Right ventricle myocardium inferior (tissue), 1 donor: ENCODE measurements around the gene DYNLT2. TPM values are rescaled to one million over a fixed set of nuclear protein-coding genes. Genes with fewer than 3 reads are reported as not detected.
A peak's percentile ranks its signal among the peaks of the same experiment; 100 is the strongest.
"Not testable (repeated sequence)": the region's sequence is repeated elsewhere in the genome, so short reads cannot be mapped to it uniquely, and the experiment has no call there.

Experiments
- ATAC-seq: fragments of 200-7000 bp; cut with Tn5 transposase; one replicate; pipeline ENCODE4 v1.9.1; 2020; ENCODE audit warnings: mild to moderate bottlenecking, moderate library complexity
- DNase-seq: peaks from one replicate; pipeline ENCODE4 v3.0.0; 2021; ENCODE audit errors: missing footprints
- intact Hi-C: fragments of 100-400 bp; cut with DNase I; formaldehyde crosslinking; loops from one replicate; pipeline ENCODE4 v1.11.0; 2022
- total RNA-seq: library from RNA; stranded (reverse); fragmentation: NEBNext Ultra II Directional; extraction: Animal tissue kit (Norgen Biotek cat#: 25700); gene quantifications from one replicate; pipeline ENCODE4 v1.2.1, GENCODE V29; 2021
- donor health status: DM: no; HTN: yes; CAD: no; lungs with severe emphysema.

Gene DYNLT2
- total RNA-seq, 1 donor from 2014 or later: 0.41 TPM

GRCh38 chr6:169785566-169785965 is 34.2 kb upstream of the DYNLT2 start:
- DNase-seq (no peak), ATAC-seq (no peak)
- intact Hi-C loops: no loop called here

- intact Hi-C loops: no loop called here
- no peak for ATAC-seq
Observed at GRCh38 chr6:169784821-169785340, 33.5 kb upstream of the DYNLT2 start.

GRCh38 chr6:169783971-169784820 is 32.8 kb upstream of the DYNLT2 start:
- ATAC-seq: no peak
- intact Hi-C loops: no loop called here

More at GRCh38 chr6:169784821-169785340, 33.5 kb upstream of the DYNLT2 start:
- no peak for DNase-seq

GRCh38 chr6:169783401-169783800 is 32.0 kb upstream of the DYNLT2 start:
- DNase-seq (no peak), ATAC-seq (no peak)
- intact Hi-C loops: no loop called here

More at GRCh38 chr6:169783971-169784820, 32.8 kb upstream of the DYNLT2 start:
- DNase-seq: no peak

- DNase-seq: no peak
- ATAC-seq: no peak
- intact Hi-C loops: no loop called here
Observed at GRCh38 chr6:169782966-169783365, 31.6 kb upstream of the DYNLT2 start.

- DNase-seq (no peak), ATAC-seq (no peak)
- intact Hi-C loops: no loop called here
Observed at GRCh38 chr6:169780571-169781091, 29.3 kb upstream of the DYNLT2 start.

- intact Hi-C loops: no loop called here
- ATAC-seq (no peak), DNase-seq (no peak)
Observed at GRCh38 chr6:169779896-169780295, 28.5 kb upstream of the DYNLT2 start.

GRCh38 chr6:169779092-169779815 is 27.9 kb upstream of the DYNLT2 start:
- intact Hi-C loops: no loop called here
- DNase-seq (no peak), ATAC-seq (no peak)

GRCh38 chr6:169778646-169779045 is 27.3 kb upstream of the DYNLT2 start:
- DNase-seq (no peak), ATAC-seq (no peak)
- intact Hi-C loops: no loop called here

GRCh38 chr6:169777896-169778295 is 26.5 kb upstream of the DYNLT2 start:
- no peak for ATAC-seq
- intact Hi-C loops: no loop called here
- DNase-seq: no peak

- ATAC-seq (no peak), DNase-seq (no peak)
- intact Hi-C loops: no loop called here
Observed at GRCh38 chr6:169776379-169776778, 25.0 kb upstream of the DYNLT2 start.

- DNase-seq (no peak), ATAC-seq (no peak)
- intact Hi-C loops: no loop called here
Observed at GRCh38 chr6:169775321-169775720, 23.9 kb upstream of the DYNLT2 start.

- DNase-seq (no peak), ATAC-seq (no peak)
- intact Hi-C loops: no loop called here
Observed at GRCh38 chr6:169774347-169774746, 23.0 kb upstream of the DYNLT2 start.

- ATAC-seq (no peak), DNase-seq (no peak)
- intact Hi-C loops: no loop called here
Observed at GRCh38 chr6:169766921-169767736, 15.8 kb upstream of the DYNLT2 start.

- intact Hi-C loops: no loop called here
- ATAC-seq: no peak
- DNase-seq: no peak
Observed at GRCh38 chr6:169766232-169766631, 14.9 kb upstream of the DYNLT2 start.

GRCh38 chr6:169765789-169766188 is 14.4 kb upstream of the DYNLT2 start:
- DNase-seq, intact Hi-C loops, ATAC-seq: not testable (repeated sequence)

GRCh38 chr6:169763881-169764280 is 12.5 kb upstream of the DYNLT2 start:
- intact Hi-C loops: no loop called here
- no peak for DNase-seq
- ATAC-seq: no peak

GRCh38 chr6:169763308-169763707 is 11.9 kb upstream of the DYNLT2 start:
- ATAC-seq (peak; percentile 71), DNase-seq (no peak)
- intact Hi-C loops: no loop called here

GRCh38 chr6:169755162-169755561 is 3.8 kb upstream of the DYNLT2 start:
- intact Hi-C loops: no loop called here

More at GRCh38 chr6:169755162-169755561, 3.8 kb upstream of the DYNLT2 start:
- ATAC-seq (no peak), DNase-seq (no peak)
